ENCODE measurements around the gene NDUFB3. TPM values are rescaled to one million over a fixed set of nuclear protein-coding genes. Genes with fewer than 3 reads are reported as not detected.

The NDUFB3 gene
- total and polyA plus RNA-seq, 2 donors (not counting 1 experiment from before 2014, with no cell fraction given) = 13.0 to 44.7 TPM

GRCh38 chr2:201122276-201122675, 50.5 kb downstream of the NDUFB3 start:
- Histone ChIP-seq H3K79me2 (ENCODE audit: control insufficient read depth, insufficient read depth, low read length) (peaks cover 88% of the 10 kb centered on the region), H3K27ac (ENCODE audit: low read length in 2 of 2) (peak overlapping the region; percentile 86 to 94), H3K36me3 (replicated peaks in 1 of 2; ENCODE audit: control extremely low read depth in 1 of 2, control insufficient read depth in 1 of 2, extremely low read depth in 1 of 2, insufficient read depth in 2 of 2, low read length in 1 of 2) (no peaks in the 10 kb centered on the region), H3K4me1 (ENCODE audit: control insufficient read depth in 2 of 2, insufficient read depth in 2 of 2, low read length in 2 of 2) (peaks cover 83 to 85% of the 10 kb centered on the region in 2 donors), H3K9me3 (ENCODE audit: control extremely low read depth in 1 of 3, control insufficient read depth in 2 of 3, insufficient read depth in 1 of 3, low read length in 2 of 3) (no peaks in the 10 kb centered on the region), H4K20me1 (ENCODE audit: control insufficient read depth, insufficient read depth, low read length, poor library complexity, severe bottlenecking) (no peaks in the 10 kb centered on the region), H3K9ac (ENCODE audit: low read length) (peak overlapping the region; percentile 38), H3K4me2 (replicated peaks; ENCODE audit: low read depth, low read length, poor library complexity, severe bottlenecking) (peak overlapping the region; percentile 87), H3K4me3 (ENCODE audit: control extremely low read depth in 1 of 5, extremely low read depth in 1 of 5, insufficient read depth in 1 of 5, low read depth in 2 of 5, low read length in 4 of 5) (peak overlapping the region in 2 of 5 experiments; percentile 27 to 98), H3K27me3 (replicated peaks in 1 of 4; ENCODE audit: control extremely low read depth in 1 of 4, control insufficient read depth in 3 of 4, insufficient read depth in 4 of 4, low read length in 3 of 4) (no peaks in the 10 kb centered on the region), H2AFZ (ENCODE audit: insufficient read depth, low read depth, low read length, poor library complexity, severe bottlenecking) (no peak overlapping the region)
- H3K9me3 Mint-ChIP-seq (ENCODE audit: insufficient read depth) = no peaks in the 10 kb centered on the region
- CTCF ChIA-PET = interaction anchor here (0.7 to 1.8 kb wide), 7 partner anchors 23 to 159 kb away, joined by 3 to 5 read pairs (median 4); partner anchors contain the start of genes CASP10 and ORC2
- no peaks in the 10 kb centered on the region for H3K27me3 Mint-ChIP-seq
- ATAC-seq (ENCODE audit: low read depth) (no peak), DNase-seq (no peak)
- peaks cover 85% of the 10 kb centered on the region for H3K4me1 Mint-ChIP-seq
- no peak for TF ChIP-seq EZH2 (IDR thresholded peaks at IDR 0.05; ENCODE audit: borderline replicate concordance, insufficient read depth, low read depth, low read length, poor library complexity, severe bottlenecking)
- no peak for TF ChIP-seq CTCF (IDR thresholded peaks at IDR 0.05)
- WGBS (ENCODE audit: insufficient coverage) = no CpG with 5 or more reads among the region's 1 CpG
- POLR2A ChIA-PET = interaction anchor here (0.6 to 1.6 kb wide), 3 partner anchors 36 to 131 kb away, joined by 3 to 14 read pairs (median 8); no protein-coding TSS in a partner anchor
- peak overlapping the region; percentile 98 for H3K27ac Mint-ChIP-seq
- intact Hi-C loops (cut with micrococcal nuclease) = no loop called here
- H3K4me3 Mint-ChIP-seq = peak overlapping the region; percentile 79
